SK-N-SH (cell line): ENCODE results near the gene TDRD9. TPM values are rescaled to one million over a fixed set of nuclear protein-coding genes. Genes with fewer than 3 reads are reported as not detected.

ENCODE experiments used
- CTCF ChIA-PET: fragments of 300-600, 350-600 bp; formaldehyde crosslinking; extraction: SDS; loops from one replicate; lab custom pipeline; 2021; lab: Yijun Ruan, JAX
- POLR2A ChIA-PET: fragments of 350-600 bp; sonication (Branson Sonifier 250); formaldehyde crosslinking; extraction: SDS; loops from one replicate; lab custom pipeline; 2020; ENCODE audit warnings: antibody characterized with exemption, inconsistent platforms; lab: Yijun Ruan, JAX
- DNase-seq: peaks from one replicate; pipeline ENCODE4 v3.0.0; 2012
- H2AFZ ChIP-seq: fragments of 200-600 bp; sonication (generic); 2 replicates; pipeline ENCODE4 v1.8.1; 2016; ENCODE audit warnings: antibody characterized with exemption, mild to moderate bottlenecking, low read depth
- H3F3A ChIP-seq: fragments of 200-600 bp; sonication (generic); replicated peaks from 2 replicates; pipeline ENCODE3; 2016; ENCODE audit warnings: antibody characterized with exemption, mild to moderate bottlenecking; ENCODE audit not compliant: insufficient read depth
- H3K27ac ChIP-seq, 2 experiments: fragments of 200-500 bp in 1 of 2; fragments of 200-600 bp in 1 of 2; sonication (Bioruptor generic) in 1 of 2; sonication (generic), shearing (Covaris generic) in 1 of 2; 2 replicates each; pipeline versions ENCODE4 v1.5.1 to v1.6.1; 2014 to 2016; ENCODE audit warnings: low read depth in 2 of 2, inconsistent platforms in 1 of 2, low read length in 1 of 2, mild to moderate bottlenecking in 1 of 2, mixed read lengths in 1 of 2
- H3K27me3 ChIP-seq: fragments of 200-600 bp; sonication (generic), shearing (Covaris generic); 2 replicates; pipeline ENCODE4 v1.6.1; 2016; ENCODE audit warnings: mixed run types; ENCODE audit not compliant: insufficient read depth
- H3K36me3 ChIP-seq, 2 experiments: fragments of 200-500 bp in 1 of 2; fragments of 200-600 bp in 1 of 2; sonication (Bioruptor generic) in 1 of 2; sonication (generic) in 1 of 2; replicated peaks in 1 of 2; 2 replicates each; pipeline versions ENCODE3 to v1.5.1; 2014 to 2016; ENCODE audit warnings: low read length in 1 of 2, mild to moderate bottlenecking in 1 of 2; ENCODE audit not compliant: insufficient read depth in 2 of 2, control insufficient read depth in 1 of 2
- H3K4me1 ChIP-seq, 2 experiments: fragments of 200-500 bp in 1 of 2; fragments of 200-600 bp in 1 of 2; sonication (Bioruptor generic) in 1 of 2; sonication (generic), shearing (Covaris generic) in 1 of 2; 2 replicates each; pipeline versions ENCODE4 v1.5.1 to v1.6.1; 2014 to 2016; ENCODE audit warnings: low read depth in 1 of 2, low read length in 1 of 2, mixed run types in 1 of 2; ENCODE audit not compliant: insufficient read depth in 2 of 2, control insufficient read depth in 1 of 2
- H3K4me2 ChIP-seq: fragments of 200-600 bp; sonication (generic), shearing (Covaris generic); 2 replicates; pipeline ENCODE4 v1.6.1; 2017; ENCODE audit warnings: mixed run types
- H3K4me3 ChIP-seq, 2 experiments: fragments of 200-500 bp in 1 of 2; fragments of 200-600 bp in 1 of 2; sonication (Bioruptor generic) in 1 of 2; sonication (generic), shearing (Covaris generic) in 1 of 2; 2 replicates each; pipeline versions ENCODE4 v1.5.1 to v1.8.1; 2014 to 2016; ENCODE audit warnings: low read depth in 2 of 2, inconsistent platforms in 1 of 2, low read length in 1 of 2, mild to moderate bottlenecking in 1 of 2, mixed read lengths in 1 of 2, moderate library complexity in 1 of 2
- H3K79me2 ChIP-seq: fragments of 200-600 bp; sonication (generic); 2 replicates; pipeline ENCODE4 v1.8.1; 2017; ENCODE audit warnings: mild to moderate bottlenecking; ENCODE audit not compliant: insufficient read depth
- H3K9ac ChIP-seq: fragments of 200-600 bp; sonication (generic); 2 replicates; pipeline ENCODE4 v1.6.1; 2017; ENCODE audit warnings: mixed run types
- H3K9me2 ChIP-seq: fragments of 200-600 bp; sonication (generic); 2 replicates; pipeline ENCODE4 v1.6.1; 2017; ENCODE audit warnings: mixed run types
- H3K9me3 ChIP-seq: fragments of 200-600 bp; sonication (generic); 2 replicates; pipeline ENCODE4 v1.6.1; 2017; ENCODE audit warnings: mixed run types, mild to moderate bottlenecking, moderate library complexity
- H4K20me1 ChIP-seq: fragments of 200-600 bp; sonication (generic); 2 replicates; pipeline ENCODE4 v1.6.1; 2017; ENCODE audit warnings: mild to moderate bottlenecking, mixed run types; ENCODE audit not compliant: insufficient read depth
- NRF1 ChIP-seq: IDR thresholded peaks from 2 replicates; pipeline ENCODE4 v1.6.1; 2012; ENCODE audit warnings: low read depth, mild to moderate bottlenecking, low read length
- RCOR1 ChIP-seq: fragments of 150-350 bp; IDR thresholded peaks from 2 replicates; pipeline ENCODE4 v1.6.1; 2017; ENCODE audit warnings: antibody characterized with exemption, low read length
- TEAD4 ChIP-seq: IDR thresholded peaks from 2 replicates; pipeline ENCODE4 v1.4.0; 2012; ENCODE audit warnings: mild to moderate bottlenecking, borderline replicate concordance; ENCODE audit not compliant: insufficient read depth
- WGBS: methylation state at CpG from one replicate; pipeline ENCODE4 v1.1.6; 2017; ENCODE audit warnings: low lambda C conversion rate; 5-methylcytosine and 5-hydroxymethylcytosine counted together
- polyA plus RNA-seq, 3 experiments: library from polyadenylated mRNA; depleted of rRNA; stranded (reverse); fragments of >200 nt; gene quantifications; 2 replicates each; pipeline ENCODE4 v1.2.3, GENCODE V29; 2012
- TF ChIP-seq, protein P1 (sequence below): IDR thresholded peaks from 2 replicates; pipeline ENCODE4 v1.6.1; 2012; ENCODE audit warnings: mild to moderate bottlenecking, low read depth, low read length, moderate library complexity
- TF ChIP-seq, protein P2 (sequence below): fragments of 150-350 bp; IDR thresholded peaks from 2 replicates; pipeline ENCODE4 v1.6.1; 2016; ENCODE audit warnings: mild to moderate bottlenecking, low read depth, low read length

TDRD9 gene
- polyA plus RNA-seq, 1 of the 3 experiments (the other 2 are of a cell fraction) = not detected

DNA sequence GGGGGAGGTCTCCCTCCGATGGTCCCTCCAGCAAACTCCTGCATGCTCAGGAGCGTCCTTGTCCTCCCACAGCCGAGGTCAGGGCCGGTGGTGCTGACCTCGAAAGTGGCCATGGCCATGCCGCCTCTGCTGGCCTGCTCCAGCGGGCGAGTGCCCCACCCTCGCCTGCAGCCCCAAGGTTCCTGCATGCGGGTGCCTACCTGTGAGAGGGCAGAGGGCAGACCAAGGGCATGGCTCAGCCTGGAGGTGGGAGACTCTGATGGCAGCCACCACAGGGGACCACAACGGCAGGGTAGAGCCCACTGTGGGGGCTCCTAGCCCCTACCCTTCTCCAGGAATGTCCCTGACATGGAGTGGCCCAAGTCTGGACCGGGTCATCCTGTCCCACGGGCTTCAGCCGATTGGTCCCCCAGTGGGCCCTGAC is 42.7 kb upstream of the TDRD9 start:
- Histone ChIP-seq H3K9me2 (no peaks in the 10 kb centered on the region), H3K4me1 (peaks cover 0 to 32% of the 10 kb centered on the region in 2 experiments; a peak in 1 of 4 replicates), H3K27ac (no peak overlapping the region), H3K9ac (no peak overlapping the region), H3K4me3 (no peak overlapping the region), H3F3A (no peaks in the 10 kb centered on the region), H3K9me3 (no peaks in the 10 kb centered on the region), H3K4me2 (no peak overlapping the region), H3K27me3 (no peaks in the 10 kb centered on the region), H3K36me3 (no peaks in the 10 kb centered on the region), H2AFZ (no peak overlapping the region), H3K79me2 (no peaks in the 10 kb centered on the region), H4K20me1 (no peaks in the 10 kb centered on the region)
- TF ChIP-seq RCOR1 = no peak
- TF ChIP-seq NRF1 = no peak
- ChIA-PET POLR2A (no interaction called here), CTCF (interaction anchor here (1.6 kb wide), 1 partner anchor 60 kb away, joined by 3 read pairs; no protein-coding TSS in a partner anchor)
- 83% methylated on average over 6 of the region's 14 CpGs for WGBS
- DNase-seq = no peak

DNA sequence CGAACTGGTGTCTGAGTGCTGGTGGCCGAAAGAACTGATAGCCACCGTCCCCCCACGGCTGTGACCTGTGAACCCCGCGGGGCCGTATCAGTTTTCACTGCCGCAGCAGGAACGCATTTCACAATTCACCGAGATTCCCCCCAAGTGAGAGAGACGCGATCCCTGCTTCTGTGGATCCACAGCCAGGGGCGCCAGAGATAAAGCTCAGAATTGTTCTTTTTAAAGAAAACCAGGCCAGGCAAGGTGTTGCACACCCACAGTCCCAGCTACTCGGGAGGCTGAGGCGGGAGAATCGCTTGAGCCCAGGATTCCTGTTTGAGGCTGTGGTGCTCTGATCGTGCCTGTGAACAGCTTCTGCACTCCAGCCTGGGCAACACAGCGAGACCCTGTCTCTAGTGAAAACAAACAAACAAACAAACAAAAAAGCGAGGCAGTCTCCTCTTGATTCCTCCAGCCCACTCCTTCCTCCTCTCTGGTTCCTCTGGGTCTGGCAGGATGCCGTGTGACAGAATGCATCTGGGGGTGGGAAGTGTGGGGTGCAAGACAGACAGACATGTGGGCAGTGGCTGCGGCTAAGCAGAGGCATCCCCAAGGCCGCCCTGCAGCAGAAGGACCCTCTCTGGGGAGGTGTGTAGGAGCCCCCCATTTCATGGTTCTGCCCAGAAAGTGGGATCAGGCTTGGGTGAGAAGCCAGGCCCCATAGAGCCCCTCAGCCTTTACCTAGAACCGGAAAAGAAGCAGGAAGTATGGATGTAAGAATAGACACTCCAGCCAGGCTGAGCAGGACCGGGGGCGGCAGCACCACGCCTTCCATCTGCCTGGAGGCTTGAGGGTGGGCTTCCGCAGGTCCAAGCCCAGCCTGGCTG is 41.7 kb upstream of the TDRD9 start:
- ChIA-PET CTCF (interaction anchor here (0.6 to 1.8 kb wide), 4 partner anchors 14 to 293 kb away, joined by 3 to 9 read pairs (median 4); no protein-coding TSS in a partner anchor), POLR2A (no interaction called here)
- Histone ChIP-seq H3K9me3 (no peaks in the 10 kb centered on the region), H3K9me2 (no peaks in the 10 kb centered on the region), H3F3A (no peaks in the 10 kb centered on the region), H3K4me2 (no peak overlapping the region), H3K36me3 (no peaks in the 10 kb centered on the region), H3K9ac (no peak overlapping the region), H3K79me2 (no peaks in the 10 kb centered on the region), H2AFZ (no peak overlapping the region), H3K4me3 (no peak overlapping the region), H3K27ac (no peak overlapping the region), H3K4me1 (peaks cover 0 to 28% of the 10 kb centered on the region in 2 experiments; a peak in 1 of 4 replicates), H3K27me3 (no peaks in the 10 kb centered on the region), H4K20me1 (no peaks in the 10 kb centered on the region)
- DNase-seq = no peak
- 82% methylated on average over 27 of the region's 27 CpGs for WGBS
- TF ChIP-seq TEAD4 = no peak
- TF ChIP-seq, protein P1, sequence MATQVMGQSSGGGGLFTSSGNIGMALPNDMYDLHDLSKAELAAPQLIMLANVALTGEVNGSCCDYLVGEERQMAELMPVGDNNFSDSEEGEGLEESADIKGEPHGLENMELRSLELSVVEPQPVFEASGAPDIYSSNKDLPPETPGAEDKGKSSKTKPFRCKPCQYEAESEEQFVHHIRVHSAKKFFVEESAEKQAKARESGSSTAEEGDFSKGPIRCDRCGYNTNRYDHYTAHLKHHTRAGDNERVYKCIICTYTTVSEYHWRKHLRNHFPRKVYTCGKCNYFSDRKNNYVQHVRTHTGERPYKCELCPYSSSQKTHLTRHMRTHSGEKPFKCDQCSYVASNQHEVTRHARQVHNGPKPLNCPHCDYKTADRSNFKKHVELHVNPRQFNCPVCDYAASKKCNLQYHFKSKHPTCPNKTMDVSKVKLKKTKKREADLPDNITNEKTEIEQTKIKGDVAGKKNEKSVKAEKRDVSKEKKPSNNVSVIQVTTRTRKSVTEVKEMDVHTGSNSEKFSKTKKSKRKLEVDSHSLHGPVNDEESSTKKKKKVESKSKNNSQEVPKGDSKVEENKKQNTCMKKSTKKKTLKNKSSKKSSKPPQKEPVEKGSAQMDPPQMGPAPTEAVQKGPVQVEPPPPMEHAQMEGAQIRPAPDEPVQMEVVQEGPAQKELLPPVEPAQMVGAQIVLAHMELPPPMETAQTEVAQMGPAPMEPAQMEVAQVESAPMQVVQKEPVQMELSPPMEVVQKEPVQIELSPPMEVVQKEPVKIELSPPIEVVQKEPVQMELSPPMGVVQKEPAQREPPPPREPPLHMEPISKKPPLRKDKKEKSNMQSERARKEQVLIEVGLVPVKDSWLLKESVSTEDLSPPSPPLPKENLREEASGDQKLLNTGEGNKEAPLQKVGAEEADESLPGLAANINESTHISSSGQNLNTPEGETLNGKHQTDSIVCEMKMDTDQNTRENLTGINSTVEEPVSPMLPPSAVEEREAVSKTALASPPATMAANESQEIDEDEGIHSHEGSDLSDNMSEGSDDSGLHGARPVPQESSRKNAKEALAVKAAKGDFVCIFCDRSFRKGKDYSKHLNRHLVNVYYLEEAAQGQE = no peak
- TF ChIP-seq, protein P2, sequence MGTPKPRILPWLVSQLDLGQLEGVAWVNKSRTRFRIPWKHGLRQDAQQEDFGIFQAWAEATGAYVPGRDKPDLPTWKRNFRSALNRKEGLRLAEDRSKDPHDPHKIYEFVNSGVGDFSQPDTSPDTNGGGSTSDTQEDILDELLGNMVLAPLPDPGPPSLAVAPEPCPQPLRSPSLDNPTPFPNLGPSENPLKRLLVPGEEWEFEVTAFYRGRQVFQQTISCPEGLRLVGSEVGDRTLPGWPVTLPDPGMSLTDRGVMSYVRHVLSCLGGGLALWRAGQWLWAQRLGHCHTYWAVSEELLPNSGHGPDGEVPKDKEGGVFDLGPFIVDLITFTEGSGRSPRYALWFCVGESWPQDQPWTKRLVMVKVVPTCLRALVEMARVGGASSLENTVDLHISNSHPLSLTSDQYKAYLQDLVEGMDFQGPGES = no peak
